Measurements from ENCODE around the gene NALCN. TPM values are rescaled to one million over a fixed set of nuclear protein-coding genes. Genes with fewer than 3 reads are reported as not detected.
"Not testable (repeated sequence)": the region's sequence is repeated elsewhere in the genome, so short reads cannot be mapped to it uniquely, and the experiment has no call there.

The NALCN gene
- total RNA-seq, 1 donor from 2014 or later = 7.9 TPM

- DNase-seq (no peak), ATAC-seq (no peak)
- intact Hi-C loops (cut with micrococcal nuclease) = no loop called here
These were observed 69.2 kb downstream of the NALCN start for GRCh38 chr13:101346942-101347728.

- no peak for DNase-seq
- ATAC-seq = no peak
- intact Hi-C loops (cut with micrococcal nuclease) = no loop called here
These were observed 70.1 kb downstream of the NALCN start for GRCh38 chr13:101346161-101346560.

- intact Hi-C loops (cut with micrococcal nuclease) = no loop called here
- ATAC-seq (no peak), DNase-seq (no peak)
These were observed 73.0 kb downstream of the NALCN start for GRCh38 chr13:101343128-101343787.

- DNase-seq = no peak
- intact Hi-C loops (cut with micrococcal nuclease) = no loop called here
- no peak for ATAC-seq
These were observed 74.8 kb downstream of the NALCN start for GRCh38 chr13:101341464-101341863.

- ATAC-seq = no peak
- DNase-seq = no peak
- intact Hi-C loops (cut with micrococcal nuclease) = no loop called here
These were observed 77.1 kb downstream of the NALCN start for GRCh38 chr13:101339202-101339601.

GRCh38 chr13:101332583-101332982 lies 83.7 kb downstream of the NALCN start:
- DNase-seq (no peak), ATAC-seq (no peak)
- intact Hi-C loops (cut with micrococcal nuclease) = no loop called here

- ATAC-seq (no peak), DNase-seq (no peak)
- intact Hi-C loops (cut with micrococcal nuclease) = no loop called here
These were observed 84.6 kb downstream of the NALCN start for GRCh38 chr13:101331731-101332130.

- ATAC-seq (no peak), DNase-seq (no peak)
- intact Hi-C loops (cut with micrococcal nuclease) = no loop called here
These were observed 88.4 kb downstream of the NALCN start for GRCh38 chr13:101327871-101328270.

- DNase-seq (no peak), ATAC-seq (no peak)
- intact Hi-C loops (cut with micrococcal nuclease) = no loop called here
These were observed 89.6 kb downstream of the NALCN start for GRCh38 chr13:101326710-101327109.

- intact Hi-C loops (cut with micrococcal nuclease) = no loop called here
- ATAC-seq (no peak), DNase-seq (no peak)
These were observed 90.9 kb downstream of the NALCN start for GRCh38 chr13:101325423-101325822.

- DNase-seq (no peak), ATAC-seq (no peak)
These were observed 92.7 kb downstream of the NALCN start for GRCh38 chr13:101323601-101324000.

GRCh38 chr13:101317986-101318523 lies 98.3 kb downstream of the NALCN start:
- DNase-seq (no peak), ATAC-seq (no peak)
- intact Hi-C loops (cut with micrococcal nuclease) = no loop called here

More at GRCh38 chr13:101323601-101324000, 92.7 kb downstream of the NALCN start:
- intact Hi-C loops (cut with micrococcal nuclease) = no loop called here

GRCh38 chr13:101313479-101313878 lies 102.8 kb downstream of the NALCN start:
- intact Hi-C loops (cut with micrococcal nuclease); DNase-seq; ATAC-seq: not testable (repeated sequence)

GRCh38 chr13:101309014-101309619 lies 107.2 kb downstream of the NALCN start:
- ATAC-seq = no peak
- intact Hi-C loops (cut with micrococcal nuclease) = no loop called here
- DNase-seq = no peak

- no peak for ATAC-seq
- intact Hi-C loops (cut with micrococcal nuclease) = no loop called here
- DNase-seq = no peak
These were observed 107.9 kb downstream of the NALCN start for GRCh38 chr13:101308247-101309013.

GRCh38 chr13:101307181-101307701 lies 109.1 kb downstream of the NALCN start:
- intact Hi-C loops (cut with micrococcal nuclease) = no loop called here
- DNase-seq (no peak), ATAC-seq (no peak)

- DNase-seq (no peak), ATAC-seq (no peak)
- intact Hi-C loops (cut with micrococcal nuclease) = no loop called here
These were observed 109.5 kb downstream of the NALCN start for GRCh38 chr13:101306773-101307172.

- ATAC-seq (no peak), DNase-seq (no peak)
- intact Hi-C loops (cut with micrococcal nuclease) = no loop called here
These were observed 110.3 kb downstream of the NALCN start for GRCh38 chr13:101305981-101306411.

- intact Hi-C loops (cut with micrococcal nuclease) = no loop called here
- no peak for DNase-seq
- no peak for ATAC-seq
These were observed 112.8 kb downstream of the NALCN start for GRCh38 chr13:101303521-101303920.

All from left ventricle myocardium superior (tissue), 1 donor.